ENCODE data around the gene UBE2J1. TPM values are rescaled to one million over a fixed set of nuclear protein-coding genes. Genes with fewer than 3 reads are reported as not detected.
"Not testable (repeated sequence)": the region's sequence is repeated elsewhere in the genome, so short reads cannot be mapped to it uniquely, and the experiment has no call there.

UBE2J1 gene
- total RNA-seq, 2 experiments from 2014 or later = 34.7 to 34.9 TPM

- no peak for TF ChIP-seq CTCF (IDR thresholded peaks at IDR 0.05)
- POLR2A ChIA-PET = no interaction called here
These were observed 46.4 kb upstream of the UBE2J1 start for GRCh38 chr6:89398762-89399525.

GRCh38 chr6:89397884-89398283, 45.4 kb upstream of the UBE2J1 start:
- POLR2A ChIA-PET; ATAC-seq (ENCODE audit: poor library complexity); H3K4me1 ChIP-seq (ENCODE audit: insufficient read depth, low read length); H3K27me3 Mint-ChIP-seq; H3K27me3 ChIP-seq (ENCODE audit: control insufficient read depth in 1 of 2, insufficient read depth in 2 of 2, low read length in 2 of 2); H3K4me3 Mint-ChIP-seq; H3K27ac Mint-ChIP-seq; H3K36me3 Mint-ChIP-seq (ENCODE audit: low read depth); H3K9me3 Mint-ChIP-seq; H3K36me3 ChIP-seq (ENCODE audit: insufficient read depth, low read length); DNase-seq; H3K4me1 Mint-ChIP-seq (ENCODE audit: low read depth); H3K4me3 ChIP-seq (ENCODE audit: low read length); H3K27ac ChIP-seq (ENCODE audit: low read depth in 1 of 2, low read length in 2 of 2); intact Hi-C loops (cut with DNase I, micrococcal nuclease); H3K9me3 ChIP-seq (ENCODE audit: control insufficient read depth in 1 of 2, insufficient read depth in 1 of 2, low read length in 2 of 2): not testable (repeated sequence)
- CTCF ChIA-PET = interaction anchor here (1.7 kb wide), 1 partner anchor 26 kb away, joined by 5 read pairs; no protein-coding TSS in a partner anchor

More at GRCh38 chr6:89398762-89399525, 46.4 kb upstream of the UBE2J1 start:
- no peak for DNase-seq
- H3K4me1 Mint-ChIP-seq (ENCODE audit: low read depth) = no peaks in the 10 kb centered on the region
- H3K4me3 ChIP-seq (ENCODE audit: low read length) = no peak overlapping the region
- H3K9me3 ChIP-seq (ENCODE audit: control insufficient read depth in 1 of 2, insufficient read depth in 1 of 2, low read length in 2 of 2) = no peaks in the 10 kb centered on the region
- H3K27ac Mint-ChIP-seq = no peak overlapping the region
- no peaks in the 10 kb centered on the region for H3K9me3 Mint-ChIP-seq
- no peaks in the 10 kb centered on the region for H3K27me3 ChIP-seq (ENCODE audit: control insufficient read depth in 1 of 2, insufficient read depth in 2 of 2, low read length in 2 of 2)
- no peaks in the 10 kb centered on the region for H3K4me1 ChIP-seq (ENCODE audit: insufficient read depth, low read length)
- H3K27ac ChIP-seq (ENCODE audit: low read depth in 1 of 2, low read length in 2 of 2) = no peak overlapping the region
- H3K36me3 Mint-ChIP-seq (ENCODE audit: low read depth) = no peaks in the 10 kb centered on the region
- no peaks in the 10 kb centered on the region for H3K27me3 Mint-ChIP-seq
- CTCF ChIA-PET = interaction anchor here (1.7 kb wide), 1 partner anchor 27 kb away, joined by 5 read pairs; no protein-coding TSS in a partner anchor
- H3K4me3 Mint-ChIP-seq = no peak overlapping the region
- intact Hi-C loops (cut with DNase I, micrococcal nuclease) = no loop called here
- no peaks in the 10 kb centered on the region for H3K36me3 ChIP-seq (ENCODE audit: insufficient read depth, low read length)
- no peak for ATAC-seq (ENCODE audit: poor library complexity)

- peaks cover 4% of the 10 kb centered on the region in 2 experiments for H3K9me3 ChIP-seq (ENCODE audit: control insufficient read depth in 1 of 2, insufficient read depth in 1 of 2, low read length in 2 of 2)
- ChIA-PET CTCF (no interaction called here), POLR2A (no interaction called here)
- Mint-ChIP-seq H3K27me3 (no peaks in the 10 kb centered on the region), H3K4me1 (ENCODE audit: low read depth) (no peaks in the 10 kb centered on the region), H3K27ac (no peak overlapping the region), H3K36me3 (ENCODE audit: low read depth) (no peaks in the 10 kb centered on the region), H3K4me3 (no peak overlapping the region), H3K9me3 (peaks cover 9% of the 10 kb centered on the region)
- intact Hi-C loops (cut with DNase I, micrococcal nuclease) = no loop called here
- H3K27ac ChIP-seq (ENCODE audit: low read depth in 1 of 2, low read length in 2 of 2) = no peak overlapping the region
- H3K4me3 ChIP-seq (ENCODE audit: low read length) = no peak overlapping the region
- DNase-seq (no peak), ATAC-seq (ENCODE audit: poor library complexity) (no peak)
- no peak for TF ChIP-seq CTCF (IDR thresholded peaks at IDR 0.05)
- H3K4me1 ChIP-seq (ENCODE audit: insufficient read depth, low read length) = no peaks in the 10 kb centered on the region
- no peaks in the 10 kb centered on the region for H3K27me3 ChIP-seq (ENCODE audit: control insufficient read depth in 1 of 2, insufficient read depth in 2 of 2, low read length in 2 of 2)
- H3K36me3 ChIP-seq (ENCODE audit: insufficient read depth, low read length) = no peaks in the 10 kb centered on the region
These were observed 41.1 kb upstream of the UBE2J1 start for GRCh38 chr6:89393659-89394058.

- no peak for DNase-seq
- H3K4me3 Mint-ChIP-seq = no peak overlapping the region
- Histone ChIP-seq H3K36me3 (ENCODE audit: insufficient read depth, low read length) (no peaks in the 10 kb centered on the region), H3K27me3 (ENCODE audit: control insufficient read depth in 1 of 2, insufficient read depth in 2 of 2, low read length in 2 of 2) (no peaks in the 10 kb centered on the region), H3K4me3 (ENCODE audit: low read length) (no peak overlapping the region), H3K4me1 (ENCODE audit: insufficient read depth, low read length) (no peaks in the 10 kb centered on the region), H3K27ac (ENCODE audit: low read depth in 1 of 2, low read length in 2 of 2) (no peak overlapping the region), H3K9me3 (ENCODE audit: control insufficient read depth in 1 of 2, insufficient read depth in 1 of 2, low read length in 2 of 2) (peaks cover 4% of the 10 kb centered on the region in 2 experiments)
- ChIA-PET POLR2A (no interaction called here), CTCF (no interaction called here)
- no peaks in the 10 kb centered on the region for H3K36me3 Mint-ChIP-seq (ENCODE audit: low read depth)
- H3K27ac Mint-ChIP-seq = no peak overlapping the region
- H3K4me1 Mint-ChIP-seq (ENCODE audit: low read depth) = no peaks in the 10 kb centered on the region
- TF ChIP-seq CTCF (IDR thresholded peaks at IDR 0.05) = no peak
- no peaks in the 10 kb centered on the region for H3K27me3 Mint-ChIP-seq
- H3K9me3 Mint-ChIP-seq = peaks cover 9% of the 10 kb centered on the region
- no peak for ATAC-seq (ENCODE audit: poor library complexity)
- intact Hi-C loops (cut with DNase I, micrococcal nuclease) = no loop called here
These were observed 40.3 kb upstream of the UBE2J1 start for GRCh38 chr6:89392823-89393222.

Measured in CD4-positive, alpha-beta T cell (primary cell).